ENCODE data around the gene C2orf81. TPM values are rescaled to one million over a fixed set of nuclear protein-coding genes. Genes with fewer than 3 reads are reported as not detected.

C2orf81 gene
- total and polyA plus RNA-seq, 4 donors, result 0.08 to 0.44 (median 0.29) TPM

DNA sequence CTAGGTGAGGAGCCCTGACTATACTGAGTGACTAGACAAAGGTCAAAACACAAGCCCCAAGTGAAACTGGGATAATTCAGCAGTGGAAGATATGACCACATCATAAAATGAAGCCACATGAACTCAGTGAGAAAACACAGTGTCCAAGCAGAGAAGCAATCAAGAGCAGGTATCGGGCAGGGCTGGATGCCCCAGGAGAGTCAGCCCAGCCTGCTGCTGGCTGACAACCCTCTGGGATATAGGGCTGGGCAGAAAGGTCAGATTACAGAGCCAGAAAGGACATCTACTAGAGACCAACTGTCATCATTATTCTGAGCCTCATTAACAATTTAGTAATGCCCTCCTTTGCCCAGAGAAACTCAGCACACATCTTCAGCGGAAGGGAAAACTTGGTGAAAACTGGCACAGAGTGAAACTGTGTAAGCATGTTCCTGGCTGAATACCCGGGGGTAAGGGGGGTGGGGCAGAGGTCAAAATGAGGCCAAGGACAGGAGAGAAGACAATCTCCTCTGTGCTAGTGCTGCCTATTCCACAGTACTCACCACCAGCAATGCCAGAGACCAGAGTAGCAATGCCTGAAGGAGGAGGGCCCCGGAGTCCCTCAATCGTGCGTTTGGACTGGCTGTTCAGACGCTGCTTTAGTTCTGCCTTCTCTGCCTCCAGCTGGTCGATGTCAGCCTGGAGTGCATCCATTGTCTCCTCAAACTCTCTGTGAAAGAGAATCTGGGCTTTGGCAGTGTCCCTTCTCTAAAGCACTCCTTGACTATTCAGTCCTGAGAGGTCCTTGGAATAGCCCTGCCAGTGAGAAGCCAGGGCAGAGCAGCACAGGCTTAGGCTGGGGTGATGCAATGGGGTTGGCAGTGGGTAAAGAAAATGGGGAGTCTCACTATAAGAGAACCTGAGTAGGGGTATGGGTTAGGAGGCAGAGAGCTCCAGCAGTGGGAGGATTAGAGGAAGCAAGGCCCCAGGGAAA lies 56.6 kb downstream of the C2orf81 start:
- no peaks in the 10 kb centered on the region for H3K27me3 ChIP-seq (ENCODE audit: control insufficient read depth in 4 of 4, insufficient read depth in 4 of 4, low read length in 3 of 4)
- H3K4me1 ChIP-seq (ENCODE audit: control insufficient read depth in 4 of 4, insufficient read depth in 4 of 4, low read length in 3 of 4), result peaks cover 0 to 14% (median 11%) of the 10 kb centered on the region in 4 donors
- DNase-seq (ENCODE audit: low spot score), result no peak
- no peak overlapping the region for H3K9ac ChIP-seq (ENCODE audit: low read depth in 1 of 2, low read length in 2 of 2)
- TF ChIP-seq RXRA (IDR thresholded peaks at IDR 0.05), result peak; percentile 60 to 75
- TF ChIP-seq, protein P1, sequence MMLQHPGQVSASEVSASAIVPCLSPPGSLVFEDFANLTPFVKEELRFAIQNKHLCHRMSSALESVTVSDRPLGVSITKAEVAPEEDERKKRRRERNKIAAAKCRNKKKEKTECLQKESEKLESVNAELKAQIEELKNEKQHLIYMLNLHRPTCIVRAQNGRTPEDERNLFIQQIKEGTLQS (IDR thresholded peaks at IDR 0.05), result no peak
- 56% methylated on average over 8 of the region's 8 CpGs for WGBS
- H3K9me3 ChIP-seq (ENCODE audit: control insufficient read depth in 4 of 4, low read length in 3 of 4), result no peaks in the 10 kb centered on the region
- no peak overlapping the region for H3K27ac ChIP-seq (ENCODE audit: low read depth in 1 of 2, low read length in 2 of 2)
- H3K4me3 ChIP-seq (ENCODE audit: low read depth in 1 of 3, low read length in 3 of 3), result no peak overlapping the region
- peaks cover 17 to 95% (median 71%) of the 10 kb centered on the region in 4 donors for H3K36me3 ChIP-seq (ENCODE audit: control insufficient read depth in 4 of 4, insufficient read depth in 3 of 4, low read depth in 1 of 4, low read length in 3 of 4)

Other genes starting within 250 kb of the C2orf81 start
- 10 to 100 TPM; 30.1 to 44.7 TPM for gene MOB1A, start 242.7 kb downstream of the C2orf81 start, total RNA-seq
- gene MOB1A, start 242.7 kb downstream of the C2orf81 start, polyA plus RNA-seq, result 10 to 100 TPM; 15.5 to 15.8 TPM
- 10 to 100 TPM in 1 of 2 donors, 1 to 10 TPM in 1; 2.8 to 27.5 TPM for gene MTHFD2, start 223.0 kb downstream of the C2orf81 start, total RNA-seq
- 1 to 10 TPM; 1.6 to 2.8 TPM for gene MTHFD2, start 223.0 kb downstream of the C2orf81 start, polyA plus RNA-seq
- gene SLC4A5, start 78.2 kb downstream of the C2orf81 start, total RNA-seq, result under 1 TPM; 0.42 to 0.50 TPM
- gene SLC4A5, start 78.2 kb downstream of the C2orf81 start, polyA plus RNA-seq, result under 1 TPM; 0.12 to 0.15 TPM
- gene DCTN1, start 41.3 kb downstream of the C2orf81 start, total RNA-seq, result 10 to 100 TPM; 34.8 to 40.9 TPM
- 10 to 100 TPM; 29.7 to 32.1 TPM for gene DCTN1, start 41.3 kb downstream of the C2orf81 start, polyA plus RNA-seq
- gene WDR54, start 111 bp upstream of the C2orf81 start, total RNA-seq, result 1 to 10 TPM; 1.7 to 4.2 TPM
- gene WDR54, start 111 bp upstream of the C2orf81 start, polyA plus RNA-seq, result 1 to 10 TPM; 3.0 to 3.2 TPM
- 10 to 100 TPM; 27.8 to 98.0 TPM for gene RTKN, start 20.3 kb upstream of the C2orf81 start, total RNA-seq
- 10 to 100 TPM; 54.4 to 91.7 TPM for gene RTKN, start 20.3 kb upstream of the C2orf81 start, polyA plus RNA-seq
- 10 to 100 TPM in 1 of 2 donors, 1 to 10 TPM in 1; 7.0 to 14.8 TPM for gene INO80B, start 33.5 kb upstream of the C2orf81 start, total RNA-seq
- gene INO80B, start 33.5 kb upstream of the C2orf81 start, polyA plus RNA-seq, result 10 to 100 TPM in 1 of 2 donors, 1 to 10 TPM in 1; 2.7 to 14.0 TPM
- 10 to 100 TPM; 23.5 to 26.2 TPM for gene WBP1, start 36.8 kb upstream of the C2orf81 start, total RNA-seq
- gene WBP1, start 36.8 kb upstream of the C2orf81 start, polyA plus RNA-seq, result 10 to 100 TPM; 19.2 to 45.0 TPM
- gene MOGS, start 43.8 kb upstream of the C2orf81 start, total RNA-seq, result 10 to 100 TPM; 23.4 to 50.0 TPM
- 10 to 100 TPM; 21.2 to 38.6 TPM for gene MOGS, start 43.8 kb upstream of the C2orf81 start, polyA plus RNA-seq
- 10 to 100 TPM; 12.6 to 21.0 TPM for gene MRPL53, start 51.1 kb upstream of the C2orf81 start, total RNA-seq
- 10 to 100 TPM; 51.1 to 72.5 TPM for gene MRPL53, start 51.1 kb upstream of the C2orf81 start, polyA plus RNA-seq
- gene CCDC142, start 61.4 kb upstream of the C2orf81 start, total RNA-seq, result 10 to 100 TPM; 13.4 to 28.3 TPM
- 1 to 10 TPM; 5.1 to 8.3 TPM for gene CCDC142, start 61.4 kb upstream of the C2orf81 start, polyA plus RNA-seq
- 10 to 100 TPM in 1 of 2 donors, 1 to 10 TPM in 1; 9.9 to 26.4 TPM for gene TTC31, start 61.5 kb upstream of the C2orf81 start, total RNA-seq
- 10 to 100 TPM; 15.3 to 16.3 TPM for gene TTC31, start 61.5 kb upstream of the C2orf81 start, polyA plus RNA-seq
- 1 to 10 TPM in 1 of 2 donors, under 1 TPM in 1; 0.84 to 2.7 TPM for gene LBX2, start 78.0 kb upstream of the C2orf81 start, total RNA-seq
- 1 to 10 TPM; 2.3 to 2.8 TPM for gene LBX2, start 78.0 kb upstream of the C2orf81 start, polyA plus RNA-seq
- 10 to 100 TPM in 1 of 2 donors, 1 to 10 TPM in 1; 3.3 to 11.1 TPM for gene PCGF1, start 86.1 kb upstream of the C2orf81 start, total RNA-seq
- gene PCGF1, start 86.1 kb upstream of the C2orf81 start, polyA plus RNA-seq, result 10 to 100 TPM; 10.6 to 12.5 TPM
- gene TLX2, start 92.8 kb upstream of the C2orf81 start, total RNA-seq, result not detected
- not detected for gene TLX2, start 92.8 kb upstream of the C2orf81 start, polyA plus RNA-seq
- gene DQX1, start 104.6 kb upstream of the C2orf81 start, total RNA-seq, result 1 to 10 TPM in 1 of 2 donors, under 1 TPM in 1; 0.08 to 1.0 TPM
- gene DQX1, start 104.6 kb upstream of the C2orf81 start, polyA plus RNA-seq, result under 1 TPM in 1 of 2 donors, not detected in 1; 0.05 TPM
- 100 to 1,000 TPM in 1 of 2 donors, 10 to 100 TPM in 1; 62.6 to 126 TPM for gene AUP1, start 108.1 kb upstream of the C2orf81 start, total RNA-seq
- gene AUP1, start 108.1 kb upstream of the C2orf81 start, polyA plus RNA-seq, result 100 to 1,000 TPM in 1 of 2 donors, 10 to 100 TPM in 1; 96.4 to 122 TPM
- gene HTRA2, start 108.3 kb upstream of the C2orf81 start, total RNA-seq, result 10 to 100 TPM; 18.7 to 81.8 TPM
- 10 to 100 TPM; 13.3 to 18.2 TPM for gene HTRA2, start 108.3 kb upstream of the C2orf81 start, polyA plus RNA-seq
- gene LOXL3, start 132.3 kb upstream of the C2orf81 start, total RNA-seq, result 1 to 10 TPM; 1.6 to 2.8 TPM
- gene LOXL3, start 132.3 kb upstream of the C2orf81 start, polyA plus RNA-seq, result under 1 TPM; 0.31 to 0.98 TPM
- gene DOK1, start 133.1 kb upstream of the C2orf81 start, total RNA-seq, result 1 to 10 TPM; 4.6 to 8.6 TPM
- 1 to 10 TPM; 2.0 to 3.6 TPM for gene DOK1, start 133.1 kb upstream of the C2orf81 start, polyA plus RNA-seq
- gene M1AP, start 226.7 kb upstream of the C2orf81 start, total RNA-seq, result under 1 TPM; under 0.01 to 0.09 TPM
- under 1 TPM; 0.06 to 0.38 TPM for gene M1AP, start 226.7 kb upstream of the C2orf81 start, polyA plus RNA-seq
- gene SEMA4F, start 232.6 kb upstream of the C2orf81 start, total RNA-seq, result 1 to 10 TPM in 1 of 2 donors, under 1 TPM in 1; 0.92 to 1.1 TPM
- under 1 TPM; 0.57 to 0.99 TPM for gene SEMA4F, start 232.6 kb upstream of the C2orf81 start, polyA plus RNA-seq

All from liver (tissue), 9 donors.